HepG2 (cell line): Measurements from ENCODE around the gene ZFP69. TPM values are rescaled to one million over a fixed set of nuclear protein-coding genes. Genes with fewer than 3 reads are reported as not detected.

Source experiments
- ATAC-seq: fragments of 200-7000 bp; cut with Tn5 transposase; 3 replicates; pipeline ENCODE4 v1.9.1; 2020; ENCODE audit warnings: mild to moderate bottlenecking, moderate library complexity
- BruUV-seq: library from RNA; stranded (reverse); fragments of 400-500 nt; replicated peaks from 2 replicates; lab custom pipeline; 2021; lab: Mats Ljungman, UMichigan
- CTCF ChIA-PET: fragments of 300-600 bp; formaldehyde crosslinking; extraction: SDS; loops from one replicate; lab custom pipeline; 2021; ENCODE audit warnings: low total read pairs, inconsistent platforms, low intra/inter-chr PET ratio; lab: Yijun Ruan, JAX
- POLR2A ChIA-PET: fragments of 350-600 bp; sonication (Branson Sonifier 250); formaldehyde crosslinking; loops from one replicate; lab custom pipeline; 2020; ENCODE audit warnings: antibody characterized with exemption, inconsistent platforms; lab: Yijun Ruan, JAX
- DNase-seq: peaks from one replicate; pipeline ENCODE4 v3.0.0-alpha.2; 2015; ENCODE audit warnings: low spot score
- FAIRE-seq: peaks from 3 replicates; lab custom pipeline; 2011; peaks lifted over from hg19 to GRCh38; lab: Jason Lieb, UNC
- H2AFZ ChIP-seq: one replicate; pipeline ENCODE4 v1.6.1; 2011; ENCODE audit warnings: low read length, inconsistent platforms
- H3K27ac ChIP-seq: fragments of 300-600 bp; 3 replicates; pipeline ENCODE4 v1.8.0; 2011; ENCODE audit warnings: mixed run types, mild to moderate bottlenecking, mixed read lengths, low read length, inconsistent platforms; ENCODE audit not compliant: insufficient read depth; ENCODE audit errors: extremely low read length
- H3K27me3 ChIP-seq, 2 experiments: fragments of 200-600 bp in 1 of 2; 2 replicates in 1 of 2; 3 replicates in 1 of 2; pipeline versions ENCODE4 v1.6.0 to v1.8.0; 2011; ENCODE audit warnings: low read length in 2 of 2, mild to moderate bottlenecking in 2 of 2, moderate library complexity in 2 of 2, inconsistent platforms in 1 of 2; ENCODE audit not compliant: insufficient read depth in 2 of 2, control insufficient read depth in 1 of 2
- H3K36me3 ChIP-seq, 2 experiments: fragments of 200-600 bp in 1 of 2; replicated peaks in 1 of 2; 2 replicates in 1 of 2; 3 replicates in 1 of 2; pipeline versions ENCODE4 v1.5.1 to v1.8.0; 2011; ENCODE audit warnings: low read length in 2 of 2, inconsistent platforms in 1 of 2; ENCODE audit not compliant: insufficient read depth in 2 of 2, control insufficient read depth in 1 of 2
- H3K4me1 ChIP-seq: 2 replicates; pipeline ENCODE4 v1.5.1; 2012; ENCODE audit warnings: low read length, inconsistent platforms; ENCODE audit not compliant: insufficient read depth
- H3K4me2 ChIP-seq: 2 replicates; pipeline ENCODE4 v1.6.0; 2011; ENCODE audit warnings: low read depth, low read length, inconsistent platforms
- H3K4me3 ChIP-seq, 3 experiments: fragments of 200-600 bp in 1 of 3; sonication (generic), shearing (Covaris generic) in 1 of 3; replicated peaks in 1 of 3; 2 replicates each; pipeline ENCODE4 v1.5.1; 2011 to 2016; ENCODE audit warnings: low read length in 3 of 3, inconsistent platforms in 2 of 3, low read depth in 2 of 3, mild to moderate bottlenecking in 2 of 3, control low read depth in 1 of 3, mixed read lengths in 1 of 3; ENCODE audit not compliant: insufficient read depth in 1 of 3
- H3K79me2 ChIP-seq: one replicate; pipeline ENCODE4 v1.6.1; 2011; ENCODE audit warnings: low read length, inconsistent platforms; ENCODE audit not compliant: insufficient read depth
- H3K9ac ChIP-seq: 2 replicates; pipeline ENCODE4 v1.6.0; 2011; ENCODE audit warnings: mild to moderate bottlenecking, low read depth, low read length, inconsistent platforms; ENCODE audit not compliant: insufficient read depth
- H3K9me3 ChIP-seq: 2 replicates; pipeline ENCODE4 v1.5.1; 2012; ENCODE audit warnings: mild to moderate bottlenecking, low read length
- H4K20me1 ChIP-seq: 2 replicates; pipeline ENCODE4 v1.6.0; 2011; ENCODE audit warnings: inconsistent platforms, mild to moderate bottlenecking, low read length, moderate library complexity; ENCODE audit not compliant: insufficient read depth
- ARHGAP35 ChIP-seq: sonication (generic); formaldehyde crosslinking; IDR thresholded peaks from 2 replicates; pipeline ENCODE4 v1.9.0; 2022; ENCODE audit warnings: mild to moderate bottlenecking, inconsistent platforms, moderate library complexity, missing genetic modification reagents, borderline replicate concordance
- MYNN ChIP-seq: sonication (generic); formaldehyde crosslinking; IDR thresholded peaks from 2 replicates; pipeline ENCODE4 v1.4.0; 2020; ENCODE audit warnings: mild to moderate bottlenecking, low read depth, missing genetic modification reagents
- RFX5 ChIP-seq: IDR thresholded peaks from 2 replicates; pipeline ENCODE4 v1.6.1; 2011; ENCODE audit warnings: low read depth, low read length, improper control_type of control experiment
- SMC3 ChIP-seq: IDR thresholded peaks from 2 replicates; pipeline ENCODE4 v1.6.1; 2011; ENCODE audit warnings: low read length, improper control_type of control experiment
- ZFAT ChIP-seq: sonication (generic); formaldehyde crosslinking; conservative IDR thresholded peaks from 2 replicates; pipeline ENCODE4 v1.8.1; 2023; ENCODE audit warnings: missing genetic modification reagents, inconsistent platforms
- ZFP1 ChIP-seq: IDR thresholded peaks from 2 replicates; pipeline ENCODE4 v1.6.1; 2016
- ZNF34 ChIP-seq: sonication (generic); formaldehyde crosslinking; IDR thresholded peaks from 2 replicates; pipeline ENCODE4 v1.4.0; 2020; ENCODE audit warnings: mild to moderate bottlenecking, missing genetic modification reagents, borderline replicate concordance
- ZNF614 ChIP-seq: IDR thresholded peaks from 2 replicates; pipeline ENCODE4 v1.6.1; 2018; ENCODE audit warnings: missing biosample characterization, missing genetic modification reagents, inconsistent platforms, borderline replicate concordance
- ZNF879 ChIP-seq: sonication (generic); formaldehyde crosslinking; IDR thresholded peaks from 2 replicates; pipeline ENCODE4 v1.8.1; 2023; ENCODE audit warnings: missing genetic modification reagents
- WGBS: methylation state at CpG from one replicate; pipeline ENCODE4 v1.1.6; 2017; ENCODE audit warnings: low lambda C conversion rate; 5-methylcytosine and 5-hydroxymethylcytosine counted together
- in situ Hi-C: cut with HindIII; loops from 2 replicates; pipeline ENCODE4 v1.10.0; 2017; ENCODE audit warnings: low pct_unique_long_range_greater_than_20kb; ENCODE audit not compliant: extremely low pct_ligation_motif_present
- intact Hi-C: fragments of 100-400 bp; cut with micrococcal nuclease; formaldehyde crosslinking; loops from one replicate; pipeline ENCODE4 v1.10.0; 2022; ENCODE audit not compliant: unreplicated experiment
- polyA plus RNA-seq, 8 experiments: library from polyadenylated mRNA; depleted of rRNA in 3 of 8; stranded (reverse) in 7 of 8; unstranded in 1 of 8; fragments of >200 nt; fragmentation: Illumina TruSeq in 4 of 8; extraction: Trizol in 4 of 8; gene quantifications; 2 replicates each; pipeline versions ENCODE4 v1.2.1 to v1.2.3, GENCODE V29; 2011 to 2016; ENCODE audit warnings: low read depth in 4 of 8, missing spikeins in 1 of 8, mixed read lengths in 1 of 8; ENCODE audit not compliant: insufficient read depth in 1 of 8
- total RNA-seq, 5 experiments: library from RNA; depleted of rRNA; stranded (reverse); fragments of >200 nt; fragmentation: Illumina TruSeq; extraction: Trizol; gene quantifications; 2 replicates each; pipeline ENCODE4 v1.2.3, GENCODE V29; 2016; ENCODE audit warnings: low read depth in 1 of 5
- TF ChIP-seq, protein P1 (sequence below): sonication (generic); formaldehyde crosslinking; IDR thresholded peaks from 2 replicates; pipeline ENCODE4 v1.5.1; 2020; ENCODE audit warnings: mild to moderate bottlenecking, missing genetic modification reagents
- TF ChIP-seq, protein P2 (sequence below): sonication (generic); formaldehyde crosslinking; IDR thresholded peaks from 2 replicates; pipeline ENCODE4 v1.5.0; 2020; ENCODE audit warnings: missing genetic modification reagents
- TF ChIP-seq, protein P3 (sequence below): sonication (generic); formaldehyde crosslinking; IDR thresholded peaks from 2 replicates; pipeline ENCODE4 v1.9.0; 2021; ENCODE audit warnings: missing genetic modification reagents, borderline replicate concordance
- TF ChIP-seq, protein P4 (sequence below): sonication (generic); formaldehyde crosslinking; IDR thresholded peaks from 2 replicates; pipeline ENCODE4 v1.5.0; 2020; ENCODE audit warnings: mild to moderate bottlenecking, missing genetic modification reagents

The ZFP69 gene
- total and polyA plus RNA-seq, 2 of the 13 experiments (the other 11 are each of a cell fraction or from before 2014, with no cell fraction given): 2.6 to 5.6 TPM

DNA sequence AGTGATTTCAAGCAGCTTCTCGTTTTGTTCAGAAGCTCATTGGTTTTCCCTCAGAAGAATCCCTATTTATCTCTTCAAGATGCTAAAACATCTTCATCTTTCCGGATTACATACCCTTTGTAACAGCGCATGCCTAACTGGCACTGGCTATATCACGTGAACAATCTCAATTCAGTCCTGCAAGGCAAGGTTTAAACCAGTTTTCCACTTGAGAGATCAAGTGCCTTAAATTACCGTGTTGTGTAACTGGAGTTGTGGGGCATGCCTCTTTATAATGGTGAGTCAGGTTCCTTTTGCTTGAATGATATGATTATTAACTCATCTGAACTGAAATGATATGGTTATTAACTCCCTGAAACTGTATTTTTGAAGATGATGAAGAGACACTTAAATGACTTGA, 37.8 kb upstream of the ZFP69 start:
- Histone ChIP-seq H4K20me1 (no peaks in the 10 kb centered on the region), H3K4me1 (peaks cover 24% of the 10 kb centered on the region), H3K27me3 (no peaks in the 10 kb centered on the region), H3K4me2 (no peak overlapping the region), H3K36me3 (no peaks in the 10 kb centered on the region), H3K79me2 (no peaks in the 10 kb centered on the region), H3K4me3 (no peak overlapping the region), H3K27ac (no peak overlapping the region), H3K9me3 (no peaks in the 10 kb centered on the region), H2AFZ (no peak overlapping the region), H3K9ac (no peak overlapping the region)
- TF ChIP-seq ZNF614 (CRISPR knock-in tag): no peak
- TF ChIP-seq, protein P1, sequence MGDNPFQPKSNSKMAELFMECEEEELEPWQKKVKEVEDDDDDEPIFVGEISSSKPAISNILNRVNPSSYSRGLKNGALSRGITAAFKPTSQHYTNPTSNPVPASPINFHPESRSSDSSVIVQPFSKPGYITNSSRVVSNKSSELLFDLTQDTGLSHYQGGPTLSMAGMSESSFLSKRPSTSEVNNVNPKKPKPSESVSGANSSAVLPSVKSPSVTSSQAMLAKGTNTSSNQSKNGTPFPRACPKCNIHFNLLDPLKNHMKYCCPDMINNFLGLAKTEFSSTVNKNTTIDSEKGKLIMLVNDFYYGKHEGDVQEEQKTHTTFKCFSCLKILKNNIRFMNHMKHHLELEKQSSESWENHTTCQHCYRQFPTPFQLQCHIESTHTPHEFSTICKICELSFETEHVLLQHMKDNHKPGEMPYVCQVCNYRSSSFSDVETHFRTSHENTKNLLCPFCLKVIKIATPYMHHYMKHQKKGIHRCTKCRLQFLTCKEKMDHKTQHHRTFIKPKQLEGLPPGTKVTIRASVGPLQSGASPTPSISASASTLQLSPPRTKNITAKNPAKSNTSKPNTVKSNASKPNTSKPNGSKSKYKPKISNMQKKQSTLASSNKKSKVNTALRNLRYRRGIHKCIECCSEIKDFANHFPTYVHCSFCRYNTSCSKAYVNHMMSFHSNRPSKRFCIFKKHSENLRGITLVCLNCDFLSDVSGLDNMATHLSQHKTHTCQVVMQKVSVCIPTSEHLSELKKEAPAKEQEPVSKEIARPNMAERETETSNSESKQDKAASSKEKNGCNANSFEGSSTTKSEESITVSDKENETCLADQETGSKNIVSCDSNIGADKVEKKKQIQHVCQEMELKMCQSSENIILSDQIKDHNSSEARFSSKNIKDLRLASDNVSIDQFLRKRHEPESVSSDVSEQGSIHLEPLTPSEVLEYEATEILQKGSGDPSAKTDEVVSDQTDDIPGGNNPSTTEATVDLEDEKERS: no peak
- no peak for TF ChIP-seq ARHGAP35 (CRISPR knock-in tag)
- no peak for TF ChIP-seq ZNF879 (CRISPR knock-in tag)
- no peak for TF ChIP-seq RFX5
- TF ChIP-seq SMC3: no peak
- TF ChIP-seq, protein P2, sequence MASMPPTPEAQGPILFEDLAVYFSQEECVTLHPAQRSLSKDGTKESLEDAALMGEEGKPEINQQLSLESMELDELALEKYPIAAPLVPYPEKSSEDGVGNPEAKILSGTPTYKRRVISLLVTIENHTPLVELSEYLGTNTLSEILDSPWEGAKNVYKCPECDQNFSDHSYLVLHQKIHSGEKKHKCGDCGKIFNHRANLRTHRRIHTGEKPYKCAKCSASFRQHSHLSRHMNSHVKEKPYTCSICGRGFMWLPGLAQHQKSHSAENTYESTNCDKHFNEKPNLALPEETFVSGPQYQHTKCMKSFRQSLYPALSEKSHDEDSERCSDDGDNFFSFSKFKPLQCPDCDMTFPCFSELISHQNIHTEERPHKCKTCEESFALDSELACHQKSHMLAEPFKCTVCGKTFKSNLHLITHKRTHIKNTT (CRISPR knock-in tag): no peak
- TF ChIP-seq, protein P3, sequence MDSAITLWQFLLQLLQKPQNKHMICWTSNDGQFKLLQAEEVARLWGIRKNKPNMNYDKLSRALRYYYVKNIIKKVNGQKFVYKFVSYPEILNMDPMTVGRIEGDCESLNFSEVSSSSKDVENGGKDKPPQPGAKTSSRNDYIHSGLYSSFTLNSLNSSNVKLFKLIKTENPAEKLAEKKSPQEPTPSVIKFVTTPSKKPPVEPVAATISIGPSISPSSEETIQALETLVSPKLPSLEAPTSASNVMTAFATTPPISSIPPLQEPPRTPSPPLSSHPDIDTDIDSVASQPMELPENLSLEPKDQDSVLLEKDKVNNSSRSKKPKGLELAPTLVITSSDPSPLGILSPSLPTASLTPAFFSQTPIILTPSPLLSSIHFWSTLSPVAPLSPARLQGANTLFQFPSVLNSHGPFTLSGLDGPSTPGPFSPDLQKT (CRISPR knock-in tag): no peak
- TF ChIP-seq ZFP1 (CRISPR knock-in tag): no peak
- TF ChIP-seq MYNN (CRISPR knock-in tag): no peak
- TF ChIP-seq ZFAT: no peak
- TF ChIP-seq, protein P4, sequence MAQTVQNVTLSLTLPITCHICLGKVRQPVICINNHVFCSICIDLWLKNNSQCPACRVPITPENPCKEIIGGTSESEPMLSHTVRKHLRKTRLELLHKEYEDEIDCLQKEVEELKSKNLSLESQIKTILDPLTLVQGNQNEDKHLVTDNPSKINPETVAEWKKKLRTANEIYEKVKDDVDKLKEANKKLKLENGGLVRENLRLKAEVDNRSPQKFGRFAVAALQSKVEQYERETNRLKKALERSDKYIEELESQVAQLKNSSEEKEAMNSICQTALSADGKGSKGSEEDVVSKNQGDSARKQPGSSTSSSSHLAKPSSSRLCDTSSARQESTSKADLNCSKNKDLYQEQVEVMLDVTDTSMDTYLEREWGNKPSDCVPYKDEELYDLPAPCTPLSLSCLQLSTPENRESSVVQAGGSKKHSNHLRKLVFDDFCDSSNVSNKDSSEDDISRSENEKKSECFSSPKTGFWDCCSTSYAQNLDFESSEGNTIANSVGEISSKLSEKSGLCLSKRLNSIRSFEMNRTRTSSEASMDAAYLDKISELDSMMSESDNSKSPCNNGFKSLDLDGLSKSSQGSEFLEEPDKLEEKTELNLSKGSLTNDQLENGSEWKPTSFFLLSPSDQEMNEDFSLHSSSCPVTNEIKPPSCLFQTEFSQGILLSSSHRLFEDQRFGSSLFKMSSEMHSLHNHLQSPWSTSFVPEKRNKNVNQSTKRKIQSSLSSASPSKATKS (CRISPR knock-in tag): no peak
- no peak for TF ChIP-seq ZNF34 (CRISPR knock-in tag)
- no peak for ATAC-seq
- WGBS: 77% methylated on average over 5 of the region's 5 CpGs
- POLR2A ChIA-PET: interaction anchor here (2.0 kb wide), 1 partner anchor 18 kb away, joined by 8 read pairs; no protein-coding TSS in a partner anchor
- in situ Hi-C loops: no loop called here
- no peak for DNase-seq
- intact Hi-C loops: no loop called here
- BruUV-seq: no TSS peak
- CTCF ChIA-PET: no interaction called here
- FAIRE-seq: no peak
